ENCODE results near the gene TSPAN17. TPM values are rescaled to one million over a fixed set of nuclear protein-coding genes. Genes with fewer than 3 reads are reported as not detected.
A peak's percentile ranks its signal among the peaks of the same experiment; 100 is the strongest.

TSPAN17 gene
- total RNA-seq, 1 donor from 2014 or later: 37.5 TPM

GRCh38 chr5:176626876-176627236, 20.4 kb upstream of the TSPAN17 start:
- Mint-ChIP-seq H3K4me1 (ENCODE audit: low read depth) (peaks cover 3% of the 10 kb centered on the region), H3K4me3 (ENCODE audit: low read depth) (no peak overlapping the region), H3K36me3 (ENCODE audit: insufficient read depth) (no peaks in the 10 kb centered on the region), H3K9me3 (ENCODE audit: low read depth) (no peaks in the 10 kb centered on the region), H3K27me3 (peaks cover 86% of the 10 kb centered on the region), H3K27ac (no peak overlapping the region)
- no peak for DNase-seq (ENCODE audit: low spot score, unreplicated experiment)
- TF ChIP-seq, protein P1, sequence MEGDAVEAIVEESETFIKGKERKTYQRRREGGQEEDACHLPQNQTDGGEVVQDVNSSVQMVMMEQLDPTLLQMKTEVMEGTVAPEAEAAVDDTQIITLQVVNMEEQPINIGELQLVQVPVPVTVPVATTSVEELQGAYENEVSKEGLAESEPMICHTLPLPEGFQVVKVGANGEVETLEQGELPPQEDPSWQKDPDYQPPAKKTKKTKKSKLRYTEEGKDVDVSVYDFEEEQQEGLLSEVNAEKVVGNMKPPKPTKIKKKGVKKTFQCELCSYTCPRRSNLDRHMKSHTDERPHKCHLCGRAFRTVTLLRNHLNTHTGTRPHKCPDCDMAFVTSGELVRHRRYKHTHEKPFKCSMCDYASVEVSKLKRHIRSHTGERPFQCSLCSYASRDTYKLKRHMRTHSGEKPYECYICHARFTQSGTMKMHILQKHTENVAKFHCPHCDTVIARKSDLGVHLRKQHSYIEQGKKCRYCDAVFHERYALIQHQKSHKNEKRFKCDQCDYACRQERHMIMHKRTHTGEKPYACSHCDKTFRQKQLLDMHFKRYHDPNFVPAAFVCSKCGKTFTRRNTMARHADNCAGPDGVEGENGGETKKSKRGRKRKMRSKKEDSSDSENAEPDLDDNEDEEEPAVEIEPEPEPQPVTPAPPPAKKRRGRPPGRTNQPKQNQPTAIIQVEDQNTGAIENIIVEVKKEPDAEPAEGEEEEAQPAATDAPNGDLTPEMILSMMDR (IDR thresholded peaks at IDR 0.05; ENCODE audit: unreplicated experiment): no peak

GRCh38 chr5:176627582-176627981, 19.7 kb upstream of the TSPAN17 start:
- Mint-ChIP-seq H3K27me3 (peaks cover 84% of the 10 kb centered on the region), H3K4me3 (ENCODE audit: low read depth) (no peak overlapping the region), H3K4me1 (ENCODE audit: low read depth) (peaks cover 3% of the 10 kb centered on the region), H3K9me3 (ENCODE audit: low read depth) (no peaks in the 10 kb centered on the region), H3K36me3 (ENCODE audit: insufficient read depth) (no peaks in the 10 kb centered on the region), H3K27ac (no peak overlapping the region)
- no peak for DNase-seq (ENCODE audit: low spot score, unreplicated experiment)
- TF ChIP-seq, protein P1 (IDR thresholded peaks at IDR 0.05; ENCODE audit: unreplicated experiment): no peak

DNA sequence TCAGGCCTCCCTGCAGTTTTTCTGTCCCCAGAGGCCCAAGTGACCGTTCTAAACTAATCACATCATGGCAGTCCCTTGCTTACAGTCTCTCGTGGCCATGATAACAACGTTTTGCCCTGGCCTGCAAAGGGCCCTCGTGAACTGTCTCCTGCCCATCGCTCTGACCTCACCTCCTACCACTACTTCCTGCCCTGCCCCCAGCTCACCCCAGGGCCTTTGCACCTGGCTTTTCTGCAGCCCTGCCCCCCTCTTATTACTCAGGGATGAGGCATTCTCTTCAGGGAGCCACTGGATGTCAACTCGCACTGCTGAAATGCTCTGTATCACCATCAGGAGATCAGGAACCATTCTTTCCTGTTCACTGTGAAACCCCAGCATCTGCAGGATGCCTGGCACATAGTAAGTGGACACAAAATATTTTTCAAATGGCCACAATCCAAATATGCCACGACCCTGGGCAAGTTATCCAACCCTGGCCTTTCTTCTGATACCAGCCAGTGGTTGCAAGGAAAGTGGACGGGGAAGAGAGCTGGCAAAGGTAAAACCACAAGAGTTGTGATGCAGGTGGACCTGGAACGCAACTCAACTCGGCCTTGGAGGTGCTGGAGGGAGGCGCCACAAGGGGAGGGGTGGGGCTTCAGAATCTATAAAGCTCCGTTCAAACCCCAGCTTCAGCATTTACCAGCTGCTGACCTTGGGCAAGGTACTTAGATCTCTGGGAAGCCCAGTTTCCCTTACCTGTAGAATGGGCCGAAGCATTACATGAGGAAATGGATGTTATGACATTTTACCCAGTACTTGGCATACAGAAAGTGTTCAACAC, 18.7 kb upstream of the TSPAN17 start:
- Mint-ChIP-seq H3K4me1 (ENCODE audit: low read depth) (peaks cover 3% of the 10 kb centered on the region), H3K4me3 (ENCODE audit: low read depth) (no peak overlapping the region), H3K27ac (no peak overlapping the region), H3K36me3 (ENCODE audit: insufficient read depth) (no peaks in the 10 kb centered on the region), H3K27me3 (peaks cover 85% of the 10 kb centered on the region), H3K9me3 (ENCODE audit: low read depth) (no peaks in the 10 kb centered on the region)
- no peak for DNase-seq (ENCODE audit: low spot score, unreplicated experiment)
- TF ChIP-seq, protein P1 (IDR thresholded peaks at IDR 0.05; ENCODE audit: unreplicated experiment): no peak

DNA sequence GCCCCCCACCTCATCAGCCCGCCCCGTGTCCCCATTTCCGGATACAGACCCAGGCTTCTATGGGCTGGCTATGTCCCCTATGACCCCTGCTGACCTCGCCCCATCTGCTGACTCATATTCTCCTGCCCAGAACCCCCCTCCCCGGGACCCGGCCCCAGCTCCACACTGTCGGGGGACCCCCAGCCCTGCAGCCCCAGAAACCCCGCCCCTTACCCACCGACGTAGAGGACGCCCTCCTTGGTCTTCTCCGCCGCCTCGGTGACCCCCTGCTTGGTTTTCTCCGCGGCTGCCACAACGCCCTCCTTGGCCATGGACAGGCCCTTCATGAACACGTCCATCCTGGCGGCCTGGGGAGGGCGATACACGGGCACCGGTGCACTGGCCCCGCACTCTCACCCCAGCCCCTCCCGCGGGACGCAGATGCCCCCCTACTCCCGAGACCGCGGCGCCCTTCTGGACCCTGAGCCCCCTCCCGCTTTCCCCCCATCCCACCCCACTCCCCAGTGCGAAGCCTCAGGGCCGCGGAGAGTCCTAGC, 17.9 kb upstream of the TSPAN17 start:
- Mint-ChIP-seq H3K4me3 (ENCODE audit: low read depth) (peak overlapping the region; percentile 16), H3K36me3 (ENCODE audit: insufficient read depth) (no peaks in the 10 kb centered on the region)

More for the DNA sequence above, 17.9 kb upstream of the TSPAN17 start:
- TF ChIP-seq, protein P1 (IDR thresholded peaks at IDR 0.05; ENCODE audit: unreplicated experiment): no peak
- DNase-seq (ENCODE audit: low spot score, unreplicated experiment): no peak
- Mint-ChIP-seq H3K27me3 (peaks cover 84% of the 10 kb centered on the region), H3K4me1 (ENCODE audit: low read depth) (peaks cover 3% of the 10 kb centered on the region), H3K27ac (no peak overlapping the region), H3K9me3 (ENCODE audit: low read depth) (no peaks in the 10 kb centered on the region)

All from progenitor cell of endocrine pancreas (in vitro differentiated cells).